Caco-2 (cell line): Measurements from ENCODE around the gene ING1. TPM values are rescaled to one million over a fixed set of nuclear protein-coding genes. Genes with fewer than 3 reads are reported as not detected.
"Not testable (repeated sequence)": the region's sequence is repeated elsewhere in the genome, so short reads cannot be mapped to it uniquely, and the experiment has no call there.

Source experiments
- BruUV-seq: library from RNA; stranded (reverse); fragments of 400-500 nt; replicated peaks from 2 replicates; lab custom pipeline; 2021; lab: Mats Ljungman, UMichigan
- CTCF ChIA-PET: fragments of 300-600 bp; sonication (Branson Sonifier 250); formaldehyde crosslinking; loops from one replicate; lab custom pipeline; 2022; ENCODE audit warnings: antibody characterized with exemption; lab: Charles Lee
- POLR2A ChIA-PET: fragments of 300-600 bp; sonication (Branson Sonifier 250); formaldehyde crosslinking; loops from one replicate; lab custom pipeline; 2022; ENCODE audit warnings: antibody characterized with exemption; lab: Charles Lee
- DNase-seq, 2 experiments: peaks; one replicate each; pipeline versions ENCODE4 v3.0.0 to v3.0.0-alpha.2; 2020 to 2022
- H3K27me3 ChIP-seq: replicated peaks from 2 replicates; pipeline ENCODE4 v1.6.0; 2011; ENCODE audit warnings: low read length; ENCODE audit not compliant: control insufficient read depth, insufficient read depth
- H3K36me3 ChIP-seq: 2 replicates; pipeline ENCODE4 v1.5.1; 2011; ENCODE audit warnings: low read length; ENCODE audit not compliant: control insufficient read depth, insufficient read depth
- H3K4me1 ChIP-seq: fragments of 250-450 bp; sonication (Bioruptor Pico); 2 replicates; pipeline ENCODE4 v1.5.1; 2020; ENCODE audit warnings: mild to moderate bottlenecking
- H3K4me3 ChIP-seq: 2 replicates; pipeline ENCODE4 v1.5.1; 2011; ENCODE audit warnings: low read depth, mild to moderate bottlenecking, control low read depth, low read length
- H3K9me3 ChIP-seq: fragments of 250-450 bp; sonication (Bioruptor Pico); 2 replicates; pipeline ENCODE4 v1.5.1; 2020; ENCODE audit warnings: mild to moderate bottlenecking, moderate library complexity
- H3K27ac Mint-ChIP-seq: one replicate; pipeline ENCODE4 v1.8.0; 2022; ENCODE audit warnings: mixed read lengths; ENCODE audit not compliant: unreplicated experiment
- H3K27me3 Mint-ChIP-seq: one replicate; pipeline ENCODE4 v1.8.0; 2022; ENCODE audit warnings: mixed read lengths; ENCODE audit not compliant: insufficient read depth, unreplicated experiment
- H3K36me3 Mint-ChIP-seq: one replicate; pipeline ENCODE4 v1.8.0; 2022; ENCODE audit warnings: mild to moderate bottlenecking, mixed read lengths; ENCODE audit not compliant: insufficient read depth, unreplicated experiment
- H3K4me1 Mint-ChIP-seq: one replicate; pipeline ENCODE4 v1.8.0; 2022; ENCODE audit warnings: low read depth, mixed read lengths; ENCODE audit not compliant: unreplicated experiment
- H3K4me3 Mint-ChIP-seq: one replicate; pipeline ENCODE4 v1.8.0; 2022; ENCODE audit warnings: mild to moderate bottlenecking, moderate library complexity, mixed read lengths; ENCODE audit not compliant: unreplicated experiment
- H3K9me3 Mint-ChIP-seq: one replicate; pipeline ENCODE4 v1.8.0; 2022; ENCODE audit warnings: mixed read lengths; ENCODE audit not compliant: unreplicated experiment
- CTCF ChIP-seq, 2 experiments: fragments of 200-600 bp in 1 of 2; IDR thresholded peaks; 1 replicate in 1 of 2; 2 replicates in 1 of 2; pipeline versions ENCODE4 v1.5.1 to v1.8.0; 2011 to 2022; ENCODE audit warnings: antibody characterized with exemption in 1 of 2, control low read depth in 1 of 2, inconsistent platforms in 1 of 2, low read depth in 1 of 2, low read length in 1 of 2, mild to moderate bottlenecking in 1 of 2, moderate library complexity in 1 of 2; ENCODE audit not compliant: insufficient read depth in 1 of 2, severe bottlenecking in 1 of 2, unreplicated experiment in 1 of 2
- intact Hi-C: fragments of 100-400 bp; cut with micrococcal nuclease; formaldehyde crosslinking; loops from one replicate; pipeline ENCODE4 v1.10.0; 2022; ENCODE audit not compliant: unreplicated experiment
- total RNA-seq: library from RNA; stranded (reverse); gene quantifications from 2 replicates; pipeline ENCODE4 v1.2.3, GENCODE V29; 2022

Gene ING1
- total RNA-seq, 1 experiment from 2014 or later, result 17.9 TPM

GRCh38 chr13:110700186-110700585 lies 13.3 kb upstream of the ING1 start:
- CTCF ChIA-PET, result no interaction called here
- no peak overlapping the region for H3K4me3 Mint-ChIP-seq
- H3K27me3 Mint-ChIP-seq, result no peaks in the 10 kb centered on the region
- H3K4me3 ChIP-seq, result no peak overlapping the region
- H3K4me1 Mint-ChIP-seq, result peaks cover 15% of the 10 kb centered on the region
- TF ChIP-seq CTCF (IDR thresholded peaks at IDR 0.05; ENCODE audit: insufficient read depth in 1 of 2, low read depth in 1 of 2, low read length in 1 of 2, severe bottlenecking in 1 of 2, unreplicated experiment in 1 of 2), result no peak
- H3K36me3 ChIP-seq, result peaks cover 3% of the 10 kb centered on the region
- intact Hi-C loops, result no loop called here
- H3K27me3 ChIP-seq, result no peaks in the 10 kb centered on the region
- H3K27ac Mint-ChIP-seq, result no peak overlapping the region
- no peak for DNase-seq
- H3K9me3 ChIP-seq, result no peaks in the 10 kb centered on the region
- H3K36me3 Mint-ChIP-seq, result peaks cover 57% of the 10 kb centered on the region
- BruUV-seq, result no TSS peak
- no peaks in the 10 kb centered on the region for H3K9me3 Mint-ChIP-seq
- H3K4me1 ChIP-seq, result peaks cover 5% of the 10 kb centered on the region; the same call in 1 of the 2 replicates
- POLR2A ChIA-PET, result no interaction called here

GRCh38 chr13:110700641-110701040 lies 12.9 kb upstream of the ING1 start:
- no peak overlapping the region for H3K27ac Mint-ChIP-seq

GRCh38 chr13:110701061-110701460 lies 12.4 kb upstream of the ING1 start:
- H3K9me3 Mint-ChIP-seq, H3K36me3 ChIP-seq, H3K9me3 ChIP-seq, H3K4me1 ChIP-seq, BruUV-seq, H3K4me3 Mint-ChIP-seq, H3K4me3 ChIP-seq, H3K27me3 ChIP-seq, DNase-seq, CTCF ChIA-PET, intact Hi-C loops, POLR2A ChIA-PET, H3K27me3 Mint-ChIP-seq, H3K27ac Mint-ChIP-seq: not testable (repeated sequence)
- H3K36me3 Mint-ChIP-seq, result peaks cover 52% of the 10 kb centered on the region
- peaks cover 15% of the 10 kb centered on the region for H3K4me1 Mint-ChIP-seq

More at GRCh38 chr13:110700641-110701040, 12.9 kb upstream of the ING1 start:
- H3K9me3 Mint-ChIP-seq, result no peaks in the 10 kb centered on the region
- peaks cover 3% of the 10 kb centered on the region for H3K36me3 ChIP-seq
- H3K27me3 ChIP-seq, result no peaks in the 10 kb centered on the region
- TF ChIP-seq CTCF (IDR thresholded peaks at IDR 0.05; ENCODE audit: insufficient read depth in 1 of 2, low read depth in 1 of 2, low read length in 1 of 2, severe bottlenecking in 1 of 2, unreplicated experiment in 1 of 2), result no peak
- no peak overlapping the region for H3K4me3 Mint-ChIP-seq
- H3K9me3 ChIP-seq, result no peaks in the 10 kb centered on the region
- intact Hi-C loops, result no loop called here
- no peaks in the 10 kb centered on the region for H3K27me3 Mint-ChIP-seq
- H3K4me1 ChIP-seq, result peaks cover 5% of the 10 kb centered on the region; the same call in 1 of the 2 replicates
- ChIA-PET POLR2A (no interaction called here), CTCF (no interaction called here)
- peaks cover 15% of the 10 kb centered on the region for H3K4me1 Mint-ChIP-seq
- peaks cover 56% of the 10 kb centered on the region for H3K36me3 Mint-ChIP-seq
- H3K4me3 ChIP-seq, result no peak overlapping the region
- DNase-seq, result no peak
- BruUV-seq, result no TSS peak

GRCh38 chr13:110702089-110702488 lies 11.4 kb upstream of the ING1 start:
- H3K4me3 Mint-ChIP-seq, result no peak overlapping the region
- POLR2A ChIA-PET, result no interaction called here
- no peaks in the 10 kb centered on the region for H3K27me3 Mint-ChIP-seq
- Histone ChIP-seq H3K27me3 (no peaks in the 10 kb centered on the region), H3K36me3 (peaks cover 3% of the 10 kb centered on the region), H3K4me3 (no peak overlapping the region), H3K9me3 (no peaks in the 10 kb centered on the region), H3K4me1 (peaks cover 5% of the 10 kb centered on the region; the same call in 1 of the 2 replicates)
- BruUV-seq, result no TSS peak
- intact Hi-C loops, result no loop called here
- no peaks in the 10 kb centered on the region for H3K9me3 Mint-ChIP-seq
- CTCF ChIA-PET, result no interaction called here
- TF ChIP-seq CTCF (IDR thresholded peaks at IDR 0.05; ENCODE audit: insufficient read depth in 1 of 2, low read depth in 1 of 2, low read length in 1 of 2, severe bottlenecking in 1 of 2, unreplicated experiment in 1 of 2), result no peak
- H3K27ac Mint-ChIP-seq, result no peak overlapping the region
- peaks cover 42% of the 10 kb centered on the region for H3K36me3 Mint-ChIP-seq
- H3K4me1 Mint-ChIP-seq, result peaks cover 18% of the 10 kb centered on the region
- no peak for DNase-seq
